RWPE1 (cell line): ENCODE data around the gene AKR1C1.
"Not testable (repeated sequence)": the region's sequence is repeated elsewhere in the genome, so short reads cannot be mapped to it uniquely, and the experiment has no call there.

ENCODE experiments used
- CTCF ChIA-PET: fragments of 350-600 bp; sonication (Branson Sonifier 250); formaldehyde crosslinking; extraction: SDS; loops from one replicate; lab custom pipeline; 2021; lab: Yijun Ruan, JAX
- POLR2A ChIA-PET: fragments of 400-600 bp; formaldehyde crosslinking; extraction: SDS; loops from one replicate; lab custom pipeline; 2020; ENCODE audit warnings: antibody characterized with exemption; ENCODE audit not compliant: low non-redundant PET; lab: Yijun Ruan, JAX
- DNase-seq: peaks from one replicate; pipeline ENCODE4 v3.0.0; 2012; ENCODE audit warnings: low spot score
- H3K27ac ChIP-seq: fragments of 450-650 bp; 2 replicates; pipeline ENCODE4 v1.5.1; 2017
- TF ChIP-seq, protein P1 (sequence below): fragments of 450-650 bp; conservative IDR thresholded peaks from 2 replicates; pipeline ENCODE4 v1.5.1; 2017; ENCODE audit warnings: low read depth, mild to moderate bottlenecking

Gene AKR1C1

DNA sequence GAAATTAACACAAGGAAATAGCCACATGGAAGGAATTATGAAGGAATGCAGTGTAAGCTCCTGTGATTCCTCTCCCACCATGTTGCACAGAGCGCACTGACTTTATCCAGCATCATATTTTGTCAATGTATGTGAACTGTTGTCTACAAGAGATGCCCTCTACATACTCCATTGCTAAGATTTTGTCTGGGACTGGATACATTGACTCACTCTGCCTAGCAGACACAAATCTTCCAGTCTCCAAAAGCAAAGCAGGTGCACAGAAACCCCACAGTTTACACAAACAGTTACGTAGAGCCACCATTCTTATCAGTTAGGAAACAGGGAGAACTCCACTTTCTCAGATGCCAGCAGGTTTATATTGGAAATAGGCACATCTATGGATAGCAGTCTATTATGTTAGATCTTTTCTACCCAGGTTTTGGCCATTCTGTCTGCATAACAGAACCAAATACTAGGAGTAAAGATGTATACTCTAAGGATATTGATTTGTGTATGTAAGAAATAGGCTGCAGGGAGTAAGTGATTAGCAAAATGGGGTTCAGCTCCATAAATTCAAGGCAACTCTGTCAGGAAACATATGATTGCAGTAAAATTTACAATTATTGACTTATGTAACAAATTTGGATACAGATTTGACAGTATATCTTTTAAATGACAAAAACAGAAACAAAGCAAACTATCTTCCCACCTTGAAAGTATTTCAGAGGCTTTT lies 39.0 kb downstream of the AKR1C1 start:
- POLR2A ChIA-PET = no interaction called here
- DNase-seq = no peak
- H3K27ac ChIP-seq = no peak overlapping the region
- CTCF ChIA-PET = no interaction called here
- TF ChIP-seq, protein P1, sequence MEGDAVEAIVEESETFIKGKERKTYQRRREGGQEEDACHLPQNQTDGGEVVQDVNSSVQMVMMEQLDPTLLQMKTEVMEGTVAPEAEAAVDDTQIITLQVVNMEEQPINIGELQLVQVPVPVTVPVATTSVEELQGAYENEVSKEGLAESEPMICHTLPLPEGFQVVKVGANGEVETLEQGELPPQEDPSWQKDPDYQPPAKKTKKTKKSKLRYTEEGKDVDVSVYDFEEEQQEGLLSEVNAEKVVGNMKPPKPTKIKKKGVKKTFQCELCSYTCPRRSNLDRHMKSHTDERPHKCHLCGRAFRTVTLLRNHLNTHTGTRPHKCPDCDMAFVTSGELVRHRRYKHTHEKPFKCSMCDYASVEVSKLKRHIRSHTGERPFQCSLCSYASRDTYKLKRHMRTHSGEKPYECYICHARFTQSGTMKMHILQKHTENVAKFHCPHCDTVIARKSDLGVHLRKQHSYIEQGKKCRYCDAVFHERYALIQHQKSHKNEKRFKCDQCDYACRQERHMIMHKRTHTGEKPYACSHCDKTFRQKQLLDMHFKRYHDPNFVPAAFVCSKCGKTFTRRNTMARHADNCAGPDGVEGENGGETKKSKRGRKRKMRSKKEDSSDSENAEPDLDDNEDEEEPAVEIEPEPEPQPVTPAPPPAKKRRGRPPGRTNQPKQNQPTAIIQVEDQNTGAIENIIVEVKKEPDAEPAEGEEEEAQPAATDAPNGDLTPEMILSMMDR = no peak

DNA sequence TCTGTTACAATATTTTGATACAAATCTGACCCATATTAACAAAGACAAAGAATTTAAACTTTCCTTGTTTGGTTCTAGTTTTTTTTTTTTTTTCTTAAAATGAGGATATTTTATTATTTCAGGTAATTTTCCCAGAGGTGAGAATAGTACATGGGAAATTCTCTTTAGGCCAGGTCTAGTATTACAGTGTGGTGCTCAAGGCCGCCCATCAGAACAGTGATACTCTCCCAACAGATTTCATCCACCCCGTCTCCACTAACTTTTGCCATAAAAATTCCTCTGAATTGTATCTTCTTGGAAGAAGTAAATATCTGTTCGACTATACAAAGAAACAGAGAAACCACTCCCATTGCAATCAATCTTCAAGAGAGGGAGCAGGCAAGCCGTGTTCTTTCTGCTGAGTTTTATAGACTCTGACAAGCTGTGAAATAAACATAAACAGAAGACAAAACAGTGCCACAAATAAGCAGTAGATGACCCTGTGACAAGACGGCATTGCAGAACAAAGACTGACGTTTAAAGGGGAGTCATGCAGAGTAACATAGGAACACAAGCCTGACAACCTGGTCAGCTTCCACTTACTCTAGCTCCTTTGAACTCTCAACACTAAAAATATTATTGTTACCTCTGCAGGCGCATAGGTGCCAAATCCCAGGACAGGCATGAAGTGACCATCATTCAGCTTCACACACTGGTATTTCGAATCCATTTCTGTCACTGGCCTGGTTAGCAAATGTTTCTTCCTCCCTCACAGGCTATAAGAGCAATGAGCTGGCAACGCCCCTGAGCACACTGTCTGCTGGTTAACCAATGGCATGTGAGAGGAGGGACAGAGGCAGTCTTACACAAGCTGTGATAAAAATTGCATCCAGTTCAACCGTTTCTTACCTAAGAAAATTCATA lies 40.2 kb downstream of the AKR1C1 start, which contains the start of gene AKR1C2:
AKR1C2 (minus strand) TSS at position 731 of the 903 bp plus-strand sequence; CDS start at position 709, 22 bp downstream.
- DNase-seq, H3K27ac ChIP-seq, CTCF ChIA-PET, POLR2A ChIA-PET: not testable (repeated sequence)

DNA sequence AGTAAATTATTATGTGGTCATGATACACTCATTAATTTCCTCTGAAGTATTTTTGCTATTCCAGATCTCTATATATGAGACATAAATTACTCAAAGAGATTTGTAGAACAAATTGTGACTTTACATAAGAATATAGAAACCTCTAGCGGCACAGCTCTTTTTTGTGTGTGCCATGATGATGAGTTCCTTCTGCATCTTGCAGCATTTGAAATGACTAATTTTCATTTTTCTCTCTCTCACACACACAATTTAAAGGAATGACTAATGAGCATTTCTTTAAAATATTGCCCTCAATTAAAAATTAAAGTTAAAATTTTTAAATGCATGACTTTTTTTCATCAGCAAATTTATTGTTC lies 40.8 kb downstream of the AKR1C1 start:
- POLR2A ChIA-PET, CTCF ChIA-PET, H3K27ac ChIP-seq, DNase-seq: not testable (repeated sequence)

DNA sequence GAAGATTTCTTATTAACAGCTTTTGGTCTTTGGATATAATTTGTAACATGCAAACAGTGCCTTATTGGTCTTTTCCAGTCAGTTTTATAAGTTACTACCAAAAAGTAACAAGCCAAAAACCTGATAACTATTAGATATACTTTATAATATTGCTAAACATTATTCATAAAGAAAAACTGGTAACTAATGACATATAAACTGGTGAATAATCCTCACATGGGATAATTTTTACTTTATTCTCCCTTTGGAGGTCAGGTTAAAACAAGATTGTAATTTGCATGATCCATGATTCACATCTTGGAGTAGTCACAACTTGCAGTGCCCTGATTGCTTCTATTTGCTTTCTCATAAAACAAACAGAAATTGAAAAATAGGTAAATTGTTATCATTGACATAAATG lies 41.3 kb downstream of the AKR1C1 start:
- DNase-seq, H3K27ac ChIP-seq, POLR2A ChIA-PET: not testable (repeated sequence)
- CTCF ChIA-PET = interaction anchor here (0.5 kb wide), 1 partner anchor 1204 kb away, joined by 3 read pairs; no protein-coding TSS in a partner anchor

DNA sequence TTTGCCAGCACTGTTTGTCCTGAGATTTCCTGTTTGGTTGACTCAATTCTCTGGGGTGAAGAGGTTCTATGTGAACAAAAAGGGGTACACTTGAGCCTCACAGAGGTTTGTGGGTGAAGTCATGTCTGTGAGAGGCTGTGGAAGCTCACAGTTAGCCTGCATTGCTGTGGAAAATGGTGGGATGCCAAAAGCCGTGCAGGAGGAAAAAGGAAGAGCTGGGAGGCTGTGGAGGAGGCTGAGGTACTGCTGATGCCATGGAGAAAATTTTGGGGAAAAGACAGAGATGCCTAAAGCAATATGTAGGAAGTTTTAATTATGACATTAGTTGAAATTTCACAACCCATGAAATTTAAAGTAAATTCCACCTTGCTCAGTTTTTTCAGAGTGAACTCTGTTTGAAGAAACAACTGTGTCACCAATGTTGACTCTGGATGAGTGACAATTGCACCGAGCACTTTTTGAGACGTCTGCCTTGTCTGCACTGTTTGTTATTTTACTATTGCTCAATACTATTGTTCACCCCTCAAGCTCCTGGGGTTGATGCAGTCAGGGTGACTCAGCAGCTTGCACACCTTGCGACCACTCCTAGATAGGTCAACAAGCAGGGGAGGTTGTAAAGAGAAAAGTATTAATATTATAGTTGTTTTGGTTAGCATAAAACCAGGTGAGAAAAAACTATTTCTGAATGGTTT lies 45.8 kb downstream of the AKR1C1 start:
- POLR2A ChIA-PET = not testable (repeated sequence)
- CTCF ChIA-PET = interaction anchor here (0.6 kb wide), 1 partner anchor 85 kb away, joined by 3 read pairs; the partner anchor contains the start of gene AKR1C3
- peak; percentile 55 for DNase-seq
- peak overlapping the region; percentile 55 for H3K27ac ChIP-seq

DNA sequence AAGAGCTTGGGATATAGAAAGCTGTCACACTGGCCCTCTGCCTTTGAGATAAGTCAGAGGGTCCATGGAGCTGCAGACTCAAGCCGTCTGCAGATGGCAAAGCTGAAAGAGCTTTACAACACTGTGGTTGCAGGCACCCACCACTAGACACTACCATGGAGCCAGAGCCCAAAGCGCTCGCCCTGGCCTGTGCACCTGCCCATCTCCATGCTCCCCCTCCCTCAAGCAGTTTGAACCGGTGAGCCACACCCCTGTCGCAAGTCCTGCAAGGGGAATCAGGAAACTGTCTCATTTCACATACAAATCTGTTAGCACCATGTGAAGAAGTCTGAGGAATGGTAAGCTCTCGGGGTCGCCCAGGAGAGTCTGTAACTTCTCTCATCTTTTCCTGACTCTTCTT lies 46.8 kb downstream of the AKR1C1 start:
- POLR2A ChIA-PET, DNase-seq, H3K27ac ChIP-seq, CTCF ChIA-PET: not testable (repeated sequence)

DNA sequence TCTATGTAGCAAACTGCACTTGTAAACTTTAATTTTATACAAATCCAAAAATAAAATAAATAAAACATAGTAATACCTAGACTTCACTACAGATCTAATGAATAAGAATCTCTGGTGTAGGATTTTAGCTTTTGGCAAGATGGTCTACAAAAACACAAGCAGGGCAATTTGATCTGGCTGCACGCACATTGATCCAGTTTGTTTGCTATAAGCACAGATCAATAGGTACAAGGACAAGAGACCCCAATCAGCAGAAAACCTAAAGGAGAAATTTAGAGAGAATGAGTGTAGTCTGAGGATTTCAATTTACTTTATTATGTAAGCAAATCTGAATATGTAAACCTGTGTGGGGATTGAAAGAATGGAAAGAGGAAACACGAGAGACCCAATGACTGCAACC lies 48.2 kb downstream of the AKR1C1 start:
- CTCF ChIA-PET, POLR2A ChIA-PET, DNase-seq, H3K27ac ChIP-seq: not testable (repeated sequence)

DNA sequence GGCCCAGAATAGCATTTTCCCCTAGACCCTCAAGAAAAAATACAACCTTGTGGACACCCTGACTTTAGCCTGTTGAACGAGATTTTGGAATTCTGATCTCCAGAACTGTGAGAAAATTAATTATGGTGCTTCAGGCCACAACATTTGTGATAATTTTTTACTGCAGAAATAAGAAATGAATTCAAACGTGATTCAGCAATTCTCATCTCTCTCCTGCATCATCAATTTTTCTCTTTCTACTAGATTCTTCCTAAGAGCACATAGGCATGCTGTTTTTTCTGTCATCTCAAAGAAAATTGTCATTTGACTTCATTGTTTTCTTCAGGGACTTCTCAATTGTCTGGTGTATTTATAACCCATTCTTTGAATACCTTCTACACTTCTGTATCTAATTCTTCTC lies 49.4 kb downstream of the AKR1C1 start:
- TF ChIP-seq, protein P1 = no peak
- no peak for DNase-seq
- no peak overlapping the region for H3K27ac ChIP-seq
- CTCF ChIA-PET = no interaction called here
- POLR2A ChIA-PET = no interaction called here

DNA sequence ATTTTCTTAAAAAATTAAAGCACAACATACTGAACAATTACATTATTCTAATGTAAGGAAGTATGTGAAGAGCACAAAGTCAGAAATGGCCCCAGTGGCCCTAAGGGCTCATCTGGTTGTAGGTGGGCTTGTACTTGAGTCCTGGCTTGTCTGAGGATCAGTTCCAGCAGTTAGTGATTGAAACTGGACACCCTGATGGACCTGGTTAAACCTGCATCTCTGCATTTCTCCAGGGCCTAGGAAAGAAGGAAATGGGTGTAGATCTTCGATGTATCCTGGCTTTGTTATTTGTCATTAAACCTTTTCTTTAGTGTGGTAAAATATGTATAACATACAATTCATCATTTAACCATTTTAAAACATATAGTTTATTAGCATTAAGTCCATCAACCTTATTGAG lies 50.2 kb downstream of the AKR1C1 start:
- ChIA-PET CTCF (no interaction called here), POLR2A (no interaction called here)
- TF ChIP-seq, protein P1 = no peak
- no peak for DNase-seq
- no peak overlapping the region for H3K27ac ChIP-seq

DNA sequence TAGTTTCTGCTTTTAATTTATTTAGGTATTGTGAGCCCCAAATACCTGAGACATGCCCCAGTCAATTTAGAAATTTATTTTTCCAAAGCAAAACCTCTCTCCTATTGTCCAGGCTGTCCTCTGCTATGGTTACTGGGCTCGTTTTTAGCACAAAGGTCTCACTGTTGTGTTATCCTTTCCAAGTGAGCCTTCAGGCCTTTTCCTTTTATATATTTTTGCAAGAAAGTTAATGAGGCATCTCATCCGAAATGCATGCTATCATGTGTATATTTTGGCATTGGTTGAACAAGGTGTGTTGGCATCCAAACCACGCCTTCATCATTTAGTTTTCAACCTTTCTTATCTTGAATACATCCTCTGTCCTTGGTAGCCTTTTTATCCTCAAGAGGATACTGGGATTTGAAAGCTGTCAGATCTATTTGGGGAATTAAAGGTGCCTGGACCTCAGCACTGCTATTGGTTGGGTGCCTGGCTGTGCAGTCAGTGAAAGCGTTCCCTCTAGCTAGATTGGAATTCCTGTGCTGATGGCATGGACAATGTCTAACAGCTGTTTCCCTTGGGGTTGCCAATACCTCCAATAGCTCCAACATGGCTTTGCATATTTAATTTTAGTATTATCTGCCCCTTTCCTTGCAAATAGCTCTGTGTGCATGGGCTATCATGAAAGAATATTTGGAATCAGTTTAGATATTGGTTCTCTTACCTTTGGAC lies 51.1 kb downstream of the AKR1C1 start:
- H3K27ac ChIP-seq, POLR2A ChIA-PET, DNase-seq: not testable (repeated sequence)
- CTCF ChIA-PET = interaction anchor here (0.6 kb wide), 1 partner anchor 428 kb away, joined by 4 read pairs; no protein-coding TSS in a partner anchor
